ENCODE measurements around the gene KRT77.

DNA sequence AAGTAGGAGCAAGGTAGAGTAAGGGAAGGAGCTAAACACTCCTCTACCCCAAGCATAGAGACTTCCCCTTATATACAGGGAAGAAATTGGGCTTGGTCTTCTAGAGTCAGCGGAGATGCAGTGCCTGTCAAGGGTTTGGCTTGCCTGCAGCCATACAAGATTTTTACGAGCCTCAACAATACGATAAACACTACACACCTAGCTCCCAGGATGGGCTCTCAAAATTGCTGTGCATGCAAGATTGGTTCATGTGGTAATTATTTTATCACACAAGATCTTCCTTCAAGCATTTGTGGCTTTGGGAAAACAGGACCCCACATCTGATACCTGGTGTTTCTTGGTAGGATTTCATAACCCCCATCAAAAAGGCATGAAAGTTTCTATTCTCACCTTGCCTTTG, 23.0 kb downstream of the KRT77 start, which contains the start of gene KRT1:
- TF ChIP-seq, protein P1, sequence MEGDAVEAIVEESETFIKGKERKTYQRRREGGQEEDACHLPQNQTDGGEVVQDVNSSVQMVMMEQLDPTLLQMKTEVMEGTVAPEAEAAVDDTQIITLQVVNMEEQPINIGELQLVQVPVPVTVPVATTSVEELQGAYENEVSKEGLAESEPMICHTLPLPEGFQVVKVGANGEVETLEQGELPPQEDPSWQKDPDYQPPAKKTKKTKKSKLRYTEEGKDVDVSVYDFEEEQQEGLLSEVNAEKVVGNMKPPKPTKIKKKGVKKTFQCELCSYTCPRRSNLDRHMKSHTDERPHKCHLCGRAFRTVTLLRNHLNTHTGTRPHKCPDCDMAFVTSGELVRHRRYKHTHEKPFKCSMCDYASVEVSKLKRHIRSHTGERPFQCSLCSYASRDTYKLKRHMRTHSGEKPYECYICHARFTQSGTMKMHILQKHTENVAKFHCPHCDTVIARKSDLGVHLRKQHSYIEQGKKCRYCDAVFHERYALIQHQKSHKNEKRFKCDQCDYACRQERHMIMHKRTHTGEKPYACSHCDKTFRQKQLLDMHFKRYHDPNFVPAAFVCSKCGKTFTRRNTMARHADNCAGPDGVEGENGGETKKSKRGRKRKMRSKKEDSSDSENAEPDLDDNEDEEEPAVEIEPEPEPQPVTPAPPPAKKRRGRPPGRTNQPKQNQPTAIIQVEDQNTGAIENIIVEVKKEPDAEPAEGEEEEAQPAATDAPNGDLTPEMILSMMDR (IDR thresholded peaks at IDR 0.05), result no peak
- no peak for TF ChIP-seq POLR2A (IDR thresholded peaks at IDR 0.05)

Data from lower leg skin (tissue), 3 donors.